HepG2 (cell line): ENCODE measurements around the gene CD68. TPM values are rescaled to one million over a fixed set of nuclear protein-coding genes. Genes with fewer than 3 reads are reported as not detected.

Experiments
- AGO1 ChIP-seq: fragments of 200-400 bp; formaldehyde crosslinking; IDR thresholded peaks from 2 replicates; pipeline ENCODE4 v1.6.1; 2017; ENCODE audit warnings: mild to moderate bottlenecking, low read depth, low read length, moderate library complexity; ENCODE audit not compliant: poor library complexity, severe bottlenecking
- BRD4 ChIP-seq: sonication (generic); formaldehyde crosslinking; IDR thresholded peaks from 2 replicates; pipeline ENCODE4 v1.4.0; 2020; ENCODE audit warnings: missing genetic modification reagents
- BRF2 ChIP-seq: sonication (generic); formaldehyde crosslinking; IDR thresholded peaks from 2 replicates; pipeline ENCODE4 v1.8.1; 2022; ENCODE audit warnings: mild to moderate bottlenecking, missing genetic modification reagents
- CAMTA2 ChIP-seq: sonication (generic); formaldehyde crosslinking; IDR thresholded peaks from 2 replicates; pipeline ENCODE4 v1.4.0; 2020; ENCODE audit warnings: mild to moderate bottlenecking, missing genetic modification reagents, borderline replicate concordance
- EED ChIP-seq: sonication (generic); formaldehyde crosslinking; IDR thresholded peaks from 2 replicates; pipeline ENCODE4 v1.5.0; 2020; ENCODE audit warnings: mild to moderate bottlenecking, missing genetic modification reagents
- GLMP ChIP-seq: sonication (generic); formaldehyde crosslinking; IDR thresholded peaks from 2 replicates; pipeline ENCODE4 v1.9.0; 2021; ENCODE audit warnings: missing genetic modification reagents, mild to moderate bottlenecking, borderline replicate concordance
- GTF2F1 ChIP-seq: fragments of 150-350 bp; IDR thresholded peaks from 2 replicates; pipeline ENCODE4 v1.6.1; 2014; ENCODE audit warnings: low read length
- IRX3 ChIP-seq: sonication (generic); formaldehyde crosslinking; IDR thresholded peaks from 2 replicates; pipeline ENCODE4 v1.8.1; 2023; ENCODE audit warnings: mild to moderate bottlenecking, low read depth, missing genetic modification reagents, borderline replicate concordance
- ISX ChIP-seq: sonication (generic); formaldehyde crosslinking; conservative IDR thresholded peaks from 2 replicates; pipeline ENCODE4 v1.5.0; 2020; ENCODE audit warnings: missing genetic modification reagents
- KAT7 ChIP-seq: IDR thresholded peaks from 2 replicates; pipeline ENCODE4 v1.6.1; 2018; ENCODE audit warnings: borderline replicate concordance, missing compliant biosample characterization
- NFYB ChIP-seq: sonication (generic); formaldehyde crosslinking; IDR thresholded peaks from 2 replicates; pipeline ENCODE4 v1.4.0; 2020; ENCODE audit warnings: missing genetic modification reagents
- NR2F1 ChIP-seq, 2 experiments: fragments of 450-650 bp in 1 of 2; formaldehyde crosslinking in 1 of 2; IDR thresholded peaks; 2 replicates each; pipeline versions ENCODE4 v1.5.0 to v1.6.1; 2016 to 2020; ENCODE audit warnings: mild to moderate bottlenecking in 1 of 2, missing compliant biosample characterization in 1 of 2, missing genetic modification reagents in 1 of 2, moderate library complexity in 1 of 2
- UBTF ChIP-seq: sonication (generic); formaldehyde crosslinking; IDR thresholded peaks from 2 replicates; pipeline ENCODE4 v1.4.0; 2020; ENCODE audit warnings: mild to moderate bottlenecking, missing genetic modification reagents
- ZBTB38 ChIP-seq: sonication (generic); formaldehyde crosslinking; IDR thresholded peaks from 2 replicates; pipeline ENCODE4 v1.5.1; 2020; ENCODE audit warnings: mild to moderate bottlenecking, missing genetic modification reagents
- ZGPAT ChIP-seq: IDR thresholded peaks from 2 replicates; pipeline ENCODE4 v1.6.1; 2016; ENCODE audit warnings: mild to moderate bottlenecking
- ZNF12 ChIP-seq: sonication (generic); formaldehyde crosslinking; IDR thresholded peaks from 2 replicates; pipeline ENCODE4 v1.5.0; 2020; ENCODE audit warnings: missing genetic modification reagents
- ZNF253 ChIP-seq: sonication (generic); formaldehyde crosslinking; IDR thresholded peaks from 2 replicates; pipeline ENCODE4 v1.8.0; 2022; ENCODE audit warnings: mild to moderate bottlenecking, missing genetic modification reagents, borderline replicate concordance
- ZNF441 ChIP-seq: sonication (generic); formaldehyde crosslinking; IDR thresholded peaks from 2 replicates; pipeline ENCODE4 v1.7.0; 2021; ENCODE audit warnings: missing genetic modification reagents, borderline replicate concordance
- ZNF792 ChIP-seq: IDR thresholded peaks from 2 replicates; pipeline ENCODE4 v1.6.1; 2016
- polyA plus RNA-seq, 8 experiments: library from polyadenylated mRNA; depleted of rRNA in 3 of 8; stranded (reverse) in 7 of 8; unstranded in 1 of 8; fragments of >200 nt; fragmentation: Illumina TruSeq in 4 of 8; extraction: Trizol in 4 of 8; gene quantifications; 2 replicates each; pipeline versions ENCODE4 v1.2.1 to v1.2.3, GENCODE V29; 2011 to 2016; ENCODE audit warnings: low read depth in 4 of 8, missing spikeins in 1 of 8, mixed read lengths in 1 of 8; ENCODE audit not compliant: insufficient read depth in 1 of 8
- total RNA-seq, 5 experiments: library from RNA; depleted of rRNA; stranded (reverse); fragments of >200 nt; fragmentation: Illumina TruSeq; extraction: Trizol; gene quantifications; 2 replicates each; pipeline ENCODE4 v1.2.3, GENCODE V29; 2016; ENCODE audit warnings: low read depth in 1 of 5

CD68 gene
- total and polyA plus RNA-seq, 2 of the 13 experiments (the other 11 are each of a cell fraction or from before 2014, with no cell fraction given): 10.3 to 104 TPM

GRCh38 chr17:7583253-7584109 is 4.0 kb downstream of the CD68 start, which contains the start of gene MPDU1 (continued):
- peak; percentile 91 for TF ChIP-seq AGO1
- peak; percentile 93 for TF ChIP-seq BRD4
- TF ChIP-seq ZNF792 (CRISPR knock-in tag): peak; percentile 69
- TF ChIP-seq GLMP (CRISPR knock-in tag): no peak
- TF ChIP-seq BRF2 (CRISPR knock-in tag): peak; percentile 87; the same call in 1 of the 2 replicates
- peak; percentile 72; the same call in 1 of the 2 replicates for TF ChIP-seq ZNF441 (CRISPR knock-in tag)
- peak; percentile 60 for TF ChIP-seq ZGPAT (CRISPR knock-in tag)
- 0 out of 2 replicates have a peak, but pooled peaks have one; percentile 13 for TF ChIP-seq ZNF12 (CRISPR knock-in tag)
- no peak for TF ChIP-seq NR2F1 (CRISPR knock-in tag; IDR thresholded peaks at IDR 0.05)
- peak; percentile 65 for TF ChIP-seq UBTF (CRISPR knock-in tag)
- no peak for TF ChIP-seq CAMTA2 (CRISPR knock-in tag)
- TF ChIP-seq ZBTB38 (CRISPR knock-in tag): peak; percentile 100
- peak; percentile 77; the same call in 1 of the 2 replicates for TF ChIP-seq ISX
- peak; percentile 50; the same call in 1 of the 2 replicates for TF ChIP-seq ZNF253 (CRISPR knock-in tag)
- peak; percentile 66; the same call in 1 of the 2 replicates for TF ChIP-seq EED (CRISPR knock-in tag)
- TF ChIP-seq IRX3: peak; percentile 57; the same call in 1 of the 2 replicates
- 0 out of 2 replicates have a peak, but pooled peaks have one; percentile 42 for TF ChIP-seq GTF2F1
- TF ChIP-seq KAT7 (CRISPR knock-in tag): peak; percentile 53; the same call in 1 of the 2 replicates
- no peak for TF ChIP-seq NFYB (CRISPR knock-in tag)
